GM15510 (cell line): ENCODE measurements around the gene FXYD5.

Experiments
- POLR2A ChIP-seq: IDR thresholded peaks from 3 replicates; pipeline ENCODE4 v1.6.1; 2011; ENCODE audit warnings: borderline replicate concordance; ENCODE audit not compliant: insufficient read length; ENCODE audit errors: extremely low read depth

Gene FXYD5

DNA sequence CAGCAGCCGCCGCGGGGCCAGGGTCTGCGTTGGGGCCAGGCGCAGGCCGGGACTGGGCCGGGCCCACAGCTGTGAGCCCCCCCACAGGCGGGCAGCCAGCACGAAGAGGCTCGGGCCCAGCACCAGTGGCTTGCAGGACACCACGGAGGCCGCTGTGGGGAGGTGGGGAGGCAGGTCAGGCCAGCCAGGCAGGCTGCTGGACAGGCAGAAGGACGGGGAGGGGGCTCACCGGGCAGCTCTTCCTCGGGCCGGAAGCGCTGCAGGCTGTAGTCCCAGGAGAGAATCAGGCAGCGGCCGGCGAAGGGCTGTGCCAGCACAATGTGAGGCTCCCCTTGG lies 27.9 kb upstream of the FXYD5 start:
- TF ChIP-seq POLR2A = no peak

- TF ChIP-seq POLR2A = no peak
Measured at GRCh38 chr19:35127871-35128270, 26.7 kb upstream of the FXYD5 start.

DNA sequence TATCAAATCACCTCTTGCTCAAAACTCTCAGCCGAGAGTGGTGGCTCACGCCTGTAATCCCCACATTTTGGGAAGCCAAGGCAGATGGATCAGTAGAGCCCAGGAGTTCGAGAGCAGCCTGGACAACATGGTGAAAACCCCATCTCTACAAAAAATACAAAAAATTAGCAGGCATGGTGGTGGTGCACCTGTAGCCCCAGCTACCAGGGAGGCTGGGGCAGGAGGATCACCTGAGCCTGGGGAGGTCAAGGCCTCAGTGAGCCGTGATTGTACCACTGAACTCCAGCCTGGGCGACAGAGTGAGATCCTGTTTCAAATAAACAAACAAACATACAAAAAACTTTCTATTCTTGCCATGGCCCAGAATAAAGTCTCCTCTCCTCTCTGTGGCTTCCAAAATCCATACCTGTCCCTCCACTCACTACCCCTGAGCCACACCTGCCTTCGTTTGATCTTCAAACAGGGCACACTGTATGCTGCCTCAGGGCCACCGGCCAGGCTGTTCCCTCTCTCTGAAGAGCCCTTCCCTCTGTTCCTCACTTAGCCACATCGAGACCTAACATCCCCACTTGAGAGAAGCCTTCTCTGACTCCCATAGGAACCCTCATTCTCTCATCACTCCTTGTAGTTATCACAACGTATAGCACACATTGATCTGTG lies 26.0 kb upstream of the FXYD5 start:
- TF ChIP-seq POLR2A = no peak

GRCh38 chr19:35130761-35131720 lies 23.5 kb upstream of the FXYD5 start:
- TF ChIP-seq POLR2A = no peak

DNA sequence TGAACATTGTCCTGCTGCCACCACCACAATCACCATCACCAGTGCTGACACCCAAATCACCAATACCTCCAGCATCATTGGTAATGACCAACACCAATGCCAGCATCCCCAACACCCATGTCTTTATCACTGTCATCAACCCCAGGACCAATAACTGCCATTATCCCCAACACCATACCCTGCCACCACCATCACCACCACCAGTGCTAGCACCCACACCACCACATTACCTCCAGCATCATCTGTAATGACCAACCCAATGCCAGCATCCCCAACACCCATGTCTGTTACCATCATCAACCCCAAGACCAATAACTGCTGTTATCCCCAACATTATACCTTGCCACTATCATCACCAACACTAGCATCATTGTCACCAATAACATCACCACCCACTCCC lies 22.3 kb upstream of the FXYD5 start:
- no peak for TF ChIP-seq POLR2A

GRCh38 chr19:35133826-35134225 lies 20.7 kb upstream of the FXYD5 start:
- no peak for TF ChIP-seq POLR2A

DNA sequence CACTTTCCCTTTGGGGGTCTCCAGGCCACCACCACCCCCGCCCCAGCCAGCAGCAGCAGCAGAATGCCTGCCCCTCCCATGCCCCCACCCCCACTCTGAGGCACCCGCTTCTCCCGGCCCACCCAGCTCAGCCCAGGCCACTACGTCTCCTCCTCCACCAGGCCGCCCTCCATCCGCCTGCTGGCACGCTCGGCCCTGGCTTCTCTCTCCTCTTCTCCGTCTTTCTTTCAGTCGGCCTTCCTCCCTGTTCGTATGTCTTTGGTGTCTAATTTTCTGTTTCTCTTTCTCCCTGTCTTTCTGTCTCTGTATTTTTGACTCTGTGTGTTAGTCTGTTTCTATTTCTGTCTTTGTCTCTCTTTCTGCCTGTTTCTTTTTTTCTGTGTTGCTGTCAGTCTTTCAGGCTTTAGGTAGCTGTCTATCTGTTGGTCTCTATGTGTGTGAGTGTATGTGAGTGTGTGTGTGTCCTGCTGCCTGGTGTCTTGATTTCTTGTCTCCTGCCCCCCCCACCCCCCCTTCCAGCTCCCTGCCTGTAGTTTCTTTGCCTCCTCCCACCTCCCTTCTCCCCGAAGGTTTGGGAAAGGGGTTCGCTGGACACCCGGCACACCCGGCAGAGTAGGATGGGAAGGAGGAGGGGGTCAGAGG lies 19.8 kb upstream of the FXYD5 start, which contains the start of gene LGI4:
Gene LGI4, minus strand, starts transcription at position 459 of the 642 bp plus-strand sequence. Its CDS starts 379 bp downstream, at position 80.
- TF ChIP-seq POLR2A = no peak

DNA sequence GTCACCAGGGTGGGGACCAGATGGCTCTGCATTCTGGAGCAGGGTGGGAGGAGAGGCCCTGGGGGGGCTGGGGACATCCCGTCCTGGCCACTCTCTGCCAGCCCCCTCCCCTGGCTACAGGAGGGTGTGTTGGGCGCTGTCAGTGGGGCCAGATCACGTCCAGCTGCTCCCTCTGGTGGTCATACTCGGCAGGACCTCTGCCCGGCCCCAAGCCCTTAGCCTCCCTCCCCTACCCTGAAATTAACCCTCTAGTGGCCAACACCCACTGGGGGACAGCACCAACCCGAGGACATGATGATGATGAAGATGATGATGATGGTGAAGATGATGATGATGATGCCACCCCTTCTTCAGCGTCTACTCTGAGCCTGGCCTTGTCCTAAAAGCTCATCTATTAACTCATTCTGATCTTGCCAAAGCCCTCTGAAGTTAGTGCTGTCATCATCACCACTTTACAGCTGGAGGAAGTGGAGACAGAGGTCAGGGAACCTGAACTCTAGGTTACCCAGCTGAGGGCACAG lies 19.1 kb upstream of the FXYD5 start:
- TF ChIP-seq POLR2A = no peak

- TF ChIP-seq POLR2A = no peak
Measured at GRCh38 chr19:35136231-35136630, 18.3 kb upstream of the FXYD5 start.

DNA sequence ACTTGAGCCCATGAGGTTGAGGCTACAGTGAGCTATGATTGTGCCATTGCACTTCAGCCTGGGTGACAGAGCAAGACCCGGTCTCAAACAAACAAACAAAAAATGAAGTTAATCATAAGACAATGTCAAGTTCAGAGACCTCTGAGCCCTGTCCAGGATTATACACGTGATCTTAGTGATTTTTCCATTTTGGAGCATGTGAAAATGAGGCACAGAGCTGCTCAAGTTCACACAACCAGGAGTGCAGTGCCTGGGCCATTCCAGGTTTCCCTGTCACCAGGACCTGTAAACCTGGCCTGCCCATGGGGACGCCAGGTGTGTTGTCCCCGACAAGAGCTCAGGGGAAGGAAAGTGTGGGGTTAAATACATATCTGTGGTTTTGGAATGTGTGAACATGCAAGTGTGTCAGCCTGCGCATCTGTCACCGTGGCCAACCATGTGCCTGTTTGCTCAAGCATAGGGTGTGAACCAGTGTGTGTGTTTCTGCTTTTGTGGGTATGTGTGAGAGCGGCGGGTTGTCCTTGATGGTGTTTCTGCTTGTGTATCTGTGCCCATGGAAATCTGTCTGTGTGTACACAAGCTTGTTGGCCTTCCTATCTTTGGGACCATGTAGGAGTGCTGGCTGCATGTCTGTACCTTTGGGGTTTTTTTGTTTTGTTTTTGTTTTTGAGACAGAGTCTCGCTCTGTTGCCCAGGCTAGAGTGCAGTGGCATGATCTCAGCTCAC lies 17.4 kb upstream of the FXYD5 start:
- no peak for TF ChIP-seq POLR2A

DNA sequence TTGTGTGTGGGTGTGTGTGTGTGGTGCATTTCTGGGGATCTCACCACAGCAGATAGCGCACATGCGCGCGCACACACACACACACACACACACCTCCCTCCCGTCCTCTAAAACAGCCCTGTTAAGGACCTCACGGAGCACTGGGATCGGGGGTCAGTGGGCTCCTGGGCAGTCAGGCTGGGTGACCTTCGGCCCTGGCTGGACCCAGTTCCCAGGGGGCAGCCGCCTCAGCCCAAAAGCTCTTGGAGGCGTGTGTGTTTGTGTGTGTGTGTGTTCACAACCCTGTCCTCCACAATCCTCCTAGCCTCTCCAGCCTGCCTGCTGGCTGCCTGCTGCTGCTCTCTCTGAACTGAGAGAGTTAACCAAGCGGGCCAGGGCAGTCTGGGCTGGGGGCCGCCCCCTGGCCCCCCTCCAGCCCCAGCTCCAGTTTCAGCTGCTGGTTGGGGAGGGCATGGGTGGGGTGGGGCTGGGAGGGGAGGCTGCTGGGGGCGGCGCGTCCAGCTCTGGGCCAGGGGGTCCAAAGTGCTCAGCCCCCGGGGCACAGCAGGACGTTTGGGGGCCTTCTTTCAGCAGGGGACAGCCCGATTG lies 16.1 kb upstream of the FXYD5 start, which contains the start of gene FXYD1:
Gene FXYD1, plus strand, starts transcription at position 520 of the 588 bp plus-strand sequence. CDS start 1,256 bp downstream, outside the sequence.
- no peak for TF ChIP-seq POLR2A

DNA sequence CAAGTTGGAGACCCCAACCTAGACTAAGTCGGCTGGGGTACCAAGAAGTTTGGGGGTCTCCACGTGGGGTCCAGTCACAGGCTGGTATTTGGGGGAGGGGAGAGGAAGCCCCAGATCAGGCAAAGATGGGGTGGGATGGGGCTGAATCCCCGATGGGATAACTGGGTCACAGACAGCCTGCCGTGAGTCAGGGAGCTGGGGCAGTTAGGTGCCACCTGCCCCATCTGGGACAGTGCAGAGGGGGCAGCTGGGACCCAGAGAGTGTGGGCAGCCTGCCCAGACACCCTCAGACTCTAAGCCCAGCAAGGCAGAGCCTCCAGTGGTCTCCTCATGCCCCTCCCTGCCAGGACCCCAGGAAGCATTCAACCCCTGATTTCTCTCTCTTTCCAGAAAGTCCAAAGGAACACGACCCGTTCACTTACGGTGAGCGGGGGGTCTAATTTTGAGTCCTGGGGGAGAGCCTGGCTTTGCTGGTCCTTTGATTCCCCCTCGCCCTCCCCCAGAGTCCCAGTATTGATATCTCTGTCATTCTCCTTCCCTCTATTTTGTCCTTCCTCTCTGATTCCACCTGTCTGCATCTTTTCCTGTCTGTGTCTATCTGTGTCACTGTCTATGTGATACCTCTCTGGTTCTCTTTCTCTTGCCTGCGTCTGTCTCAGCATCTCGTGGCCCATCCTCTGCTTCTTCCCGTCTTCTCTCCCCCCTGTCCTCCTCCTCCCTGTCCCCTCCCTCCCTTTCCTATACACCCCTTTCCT lies 14.2 kb upstream of the FXYD5 start:
- no peak for TF ChIP-seq POLR2A
